Activated effector memory CD4-positive, alpha-beta T cell treated with anti-CD3 and anti-CD28 coated beads, Interleukin-2, amount 50 U/mL, for 16 hours (primary cell): ENCODE measurements around the gene STAT6.

Source experiments
- DNase-seq: peaks from one replicate; pipeline ENCODE4 v3.0.0-alpha.2; 2020

STAT6 gene

GRCh38 chr12:57046947-57047890 lies 63.9 kb downstream of the STAT6 start:
- DNase-seq = no peak

- no peak for DNase-seq
Measured at GRCh38 chr12:57046086-57046791, 64.9 kb downstream of the STAT6 start.
